Endothelial cell of umbilical vein (primary cell): ENCODE measurements around the gene RAP1GAP2. TPM values are rescaled to one million over a fixed set of nuclear protein-coding genes. Genes with fewer than 3 reads are reported as not detected.

Experiments
- BruUV-seq: library from RNA; stranded (reverse); fragments of 400-500 nt; replicated peaks from 2 replicates; lab custom pipeline; 2021; lab: Mats Ljungman, UMichigan
- CTCF ChIA-PET: fragments of 300-600, 350-600 bp; sonication (Branson Sonifier 250); formaldehyde crosslinking; loops from one replicate; lab custom pipeline; 2021; ENCODE audit warnings: antibody characterized with exemption, inconsistent platforms; lab: Charles Lee
- POLR2A ChIA-PET: fragments of 300-600, 350-600 bp; sonication (Branson Sonifier 250); formaldehyde crosslinking; loops from one replicate; lab custom pipeline; 2021; ENCODE audit warnings: antibody characterized with exemption, inconsistent platforms; lab: Charles Lee
- DNase-seq: peaks from one replicate; pipeline ENCODE4 v3.0.0-alpha.2; 2011; ENCODE audit warnings: low read depth, low spot score
- FAIRE-seq: peaks from 2 replicates; lab custom pipeline; 2011; peaks lifted over from hg19 to GRCh38; lab: Jason Lieb, UNC
- H2AFZ ChIP-seq: 2 replicates; pipeline ENCODE4 v1.6.0; 2012; ENCODE audit warnings: low read depth, low read length, control low read depth, inconsistent platforms
- H3K27ac ChIP-seq: 2 replicates; pipeline ENCODE4 v1.5.1; 2011; ENCODE audit warnings: low read depth, mild to moderate bottlenecking, control low read depth, low read length, moderate library complexity; ENCODE audit not compliant: insufficient read depth
- H3K27me3 ChIP-seq, 2 experiments: 2 replicates each; pipeline versions ENCODE4 v1.6.0 to v1.6.1; 2011; ENCODE audit warnings: low read length in 2 of 2, mixed read lengths in 1 of 2; ENCODE audit not compliant: control insufficient read depth in 2 of 2, insufficient read depth in 2 of 2
- H3K36me3 ChIP-seq, 2 experiments: 2 replicates in 1 of 2; 3 replicates in 1 of 2; pipeline ENCODE4 v1.5.1; 2011; ENCODE audit warnings: low read length in 2 of 2, mild to moderate bottlenecking in 1 of 2, moderate library complexity in 1 of 2; ENCODE audit not compliant: control insufficient read depth in 2 of 2, insufficient read depth in 2 of 2; ENCODE audit errors: extremely low read depth in 1 of 2
- H3K4me1 ChIP-seq: 3 replicates; pipeline ENCODE4 v1.5.1; 2011; ENCODE audit warnings: mild to moderate bottlenecking, low read length; ENCODE audit not compliant: control insufficient read depth, insufficient read depth; ENCODE audit errors: extremely low read depth
- H3K4me2 ChIP-seq: 2 replicates; pipeline ENCODE4 v1.6.1; 2011; ENCODE audit warnings: low read length, control low read depth, mixed read lengths; ENCODE audit not compliant: insufficient read depth
- H3K4me3 ChIP-seq, 3 experiments: fragments of 200-600 bp in 1 of 3; sonication (generic), shearing (Covaris generic) in 1 of 3; replicated peaks in 1 of 3; 2 replicates each; pipeline ENCODE4 v1.5.1; 2011 to 2016; ENCODE audit warnings: control low read depth in 3 of 3, low read length in 3 of 3, mild to moderate bottlenecking in 2 of 3, inconsistent platforms in 1 of 3, low read depth in 1 of 3, moderate library complexity in 1 of 3; ENCODE audit not compliant: insufficient read depth in 1 of 3
- H3K79me2 ChIP-seq: 2 replicates; pipeline ENCODE4 v1.6.0; 2012; ENCODE audit warnings: low read length, inconsistent platforms; ENCODE audit not compliant: control insufficient read depth, insufficient read depth
- H3K9ac ChIP-seq: replicated peaks from 2 replicates; pipeline ENCODE3; 2011; ENCODE audit warnings: low read length, control low read depth; ENCODE audit not compliant: insufficient read depth; ENCODE audit errors: extremely low read depth
- H3K9me1 ChIP-seq: replicated peaks from 3 replicates; pipeline ENCODE4 v1.6.0; 2011; ENCODE audit warnings: mild to moderate bottlenecking, low read length; ENCODE audit not compliant: control insufficient read depth, insufficient read depth; ENCODE audit errors: extremely low read depth
- H3K9me3 ChIP-seq: replicated peaks from 2 replicates; pipeline ENCODE4 v1.5.1; 2012; ENCODE audit warnings: low read length, inconsistent platforms; ENCODE audit not compliant: control insufficient read depth, insufficient read depth
- H4K20me1 ChIP-seq: replicated peaks from 2 replicates; pipeline ENCODE3; 2011; ENCODE audit warnings: mild to moderate bottlenecking, low read length; ENCODE audit not compliant: control insufficient read depth, insufficient read depth; ENCODE audit errors: extremely low read depth
- EZH2 ChIP-seq: IDR thresholded peaks from 2 replicates; pipeline ENCODE4 v1.6.1; 2012; ENCODE audit warnings: borderline replicate concordance, low read depth, mild to moderate bottlenecking, moderate library complexity, low read length, inconsistent platforms; ENCODE audit not compliant: severe bottlenecking
- FOS ChIP-seq: IDR thresholded peaks from 2 replicates; pipeline ENCODE4 v1.6.1; 2011; ENCODE audit warnings: mild to moderate bottlenecking, low read length, moderate library complexity, borderline replicate concordance; ENCODE audit not compliant: insufficient read depth
- GATA2 ChIP-seq: IDR thresholded peaks from 2 replicates; pipeline ENCODE4 v1.7.0; 2011; ENCODE audit warnings: low read depth, mild to moderate bottlenecking, moderate library complexity, mixed read lengths, low read length; ENCODE audit not compliant: insufficient read length, insufficient read depth
- JUN ChIP-seq: IDR thresholded peaks from 2 replicates; pipeline ENCODE4 v1.6.1; 2011; ENCODE audit warnings: borderline replicate concordance, low read depth; ENCODE audit not compliant: insufficient read length, insufficient read depth
- MYC ChIP-seq: IDR thresholded peaks from one replicate; pipeline ENCODE4 v1.6.1; 2011; ENCODE audit warnings: mild to moderate bottlenecking, low read depth, low read length
- POLR2A ChIP-seq: IDR thresholded peaks from 2 replicates; pipeline ENCODE4 v1.6.1; 2012; ENCODE audit warnings: low read depth, mild to moderate bottlenecking, control low read depth, low read length
- POLR2AphosphoS5 ChIP-seq: IDR thresholded peaks from 2 replicates; pipeline ENCODE4 v1.6.1; 2012; ENCODE audit warnings: low read depth, mild to moderate bottlenecking, control low read depth, low read length, moderate library complexity; ENCODE audit not compliant: insufficient read depth
- dilution Hi-C: fragments of 300-500 bp; cut with MboI; formaldehyde crosslinking; loops from one replicate; pipeline ENCODE4 v1.15.0; 2019; ENCODE audit warnings: low sequenced_read_pairs; ENCODE audit not compliant: extremely low pct_ligation_motif_present
- intact Hi-C: fragments of 100-400 bp; cut with micrococcal nuclease; formaldehyde crosslinking; loops from one replicate; pipeline ENCODE4 v1.10.0; 2022
- polyA plus RNA-seq, 4 experiments: library from polyadenylated mRNA; depleted of rRNA in 3 of 4; stranded (reverse) in 3 of 4; unstranded in 1 of 4; fragments of >200 nt; gene quantifications; 2 replicates each; pipeline versions ENCODE4 v1.2.1 to v1.2.3, GENCODE V29; 2011 to 2012; ENCODE audit warnings: missing spikeins in 1 of 4
- total RNA-seq: library from RNA; stranded (reverse); gene quantifications from 2 replicates; pipeline ENCODE4 v1.2.3, GENCODE V29; 2021
- TF ChIP-seq, protein P1 (sequence below), 2 donors: IDR thresholded peaks; 1 replicate in 1 of 2; 2 replicates in 1 of 2; pipeline ENCODE4 v1.5.1; 2011; ENCODE audit warnings: low read length in 2 of 2, mild to moderate bottlenecking in 2 of 2, moderate library complexity in 2 of 2, control low read depth in 1 of 2, inconsistent platforms in 1 of 2, low read depth in 1 of 2; ENCODE audit not compliant: insufficient read depth in 1 of 2; ENCODE audit errors: extremely low read depth in 1 of 2
- TF ChIP-seq, protein P2 (sequence below): IDR thresholded peaks from 2 replicates; pipeline ENCODE4 v1.6.1; 2011; ENCODE audit not compliant: insufficient read depth, insufficient read length

RAP1GAP2 gene
- total and polyA plus RNA-seq, 2 donors (not counting 3 experiments of a cell fraction or from before 2014, with no cell fraction given): 1.4 to 3.6 TPM

DNA sequence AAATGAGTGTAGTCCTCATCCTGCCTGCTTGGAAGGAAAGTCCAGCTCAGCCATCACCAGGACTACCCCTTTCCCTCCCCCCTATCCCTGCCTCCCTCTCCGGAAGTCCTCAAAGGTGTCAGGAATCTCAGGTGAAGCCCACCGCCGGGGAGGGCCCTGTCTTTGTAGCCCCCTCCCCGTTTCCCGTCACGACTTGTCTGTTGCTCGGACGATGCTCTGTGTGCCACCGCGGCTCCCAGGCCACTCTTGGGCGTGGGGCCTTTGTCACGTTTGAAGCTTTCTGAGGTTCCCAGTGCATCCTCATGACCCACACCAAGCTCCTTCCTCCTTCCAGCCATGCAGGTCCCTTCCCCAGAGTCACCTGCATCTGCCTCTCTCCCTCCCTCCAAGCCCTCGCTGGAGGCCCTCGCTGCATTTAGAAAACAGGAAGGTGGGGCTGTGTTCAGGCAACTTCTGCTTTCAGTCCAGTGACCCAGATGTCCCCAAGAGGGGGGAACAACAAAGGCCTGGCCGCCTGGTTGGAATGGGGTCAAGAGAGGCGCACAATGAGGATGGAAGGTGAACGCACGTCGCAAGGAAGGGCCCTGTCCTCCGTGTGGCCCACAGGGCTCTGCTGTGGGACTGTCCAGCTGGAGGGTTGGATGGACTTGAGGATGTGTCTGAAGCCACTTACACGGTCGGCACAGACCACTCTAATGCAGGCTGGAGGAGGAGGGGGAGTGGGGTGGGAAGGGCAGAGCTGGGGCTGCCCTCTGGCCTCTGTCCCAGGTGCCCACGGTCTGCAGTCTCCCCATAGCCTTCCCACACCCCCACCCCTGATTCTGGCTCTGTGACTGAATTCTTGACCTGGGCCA, 207.3 kb downstream of the RAP1GAP2 start:
- H3K27me3 ChIP-seq: no peaks in the 10 kb centered on the region
- FAIRE-seq (peak; percentile 57), DNase-seq (no peak)
- H3K36me3 ChIP-seq: no peaks in the 10 kb centered on the region
- no TSS peak for BruUV-seq
- peak overlapping the region; percentile 52 for H3K9ac ChIP-seq
- H3K27ac ChIP-seq: peak overlapping the region; percentile 85
- no peaks in the 10 kb centered on the region for H4K20me1 ChIP-seq
- intact Hi-C loops (loop anchor here (1.0 to 2.0 kb wide), 4 partner anchors 27 to 155 kb away; no protein-coding TSS in a partner anchor), dilution Hi-C loops (no loop called here)
- no peak overlapping the region for H3K4me3 ChIP-seq
- peaks cover 17% of the 10 kb centered on the region for H3K4me1 ChIP-seq
- no peak overlapping the region for H3K4me2 ChIP-seq
- H3K9me1 ChIP-seq: no peaks in the 10 kb centered on the region
- no peaks in the 10 kb centered on the region for H3K79me2 ChIP-seq
- ChIA-PET CTCF (interaction anchor here (0.5 to 2.4 kb wide), 9 partner anchors 10 to 155 kb away, joined by 3 to 17 read pairs (median 5); no protein-coding TSS in a partner anchor), POLR2A (interaction anchor here (1.1 kb wide), 1 partner anchor 66 kb away, joined by 3 read pairs; no protein-coding TSS in a partner anchor)
- H2AFZ ChIP-seq: peak overlapping the region; percentile 55
- no peaks in the 10 kb centered on the region for H3K9me3 ChIP-seq
- no peak for TF ChIP-seq POLR2A
- TF ChIP-seq POLR2AphosphoS5: no peak
- TF ChIP-seq GATA2: no peak
- TF ChIP-seq, protein P1, sequence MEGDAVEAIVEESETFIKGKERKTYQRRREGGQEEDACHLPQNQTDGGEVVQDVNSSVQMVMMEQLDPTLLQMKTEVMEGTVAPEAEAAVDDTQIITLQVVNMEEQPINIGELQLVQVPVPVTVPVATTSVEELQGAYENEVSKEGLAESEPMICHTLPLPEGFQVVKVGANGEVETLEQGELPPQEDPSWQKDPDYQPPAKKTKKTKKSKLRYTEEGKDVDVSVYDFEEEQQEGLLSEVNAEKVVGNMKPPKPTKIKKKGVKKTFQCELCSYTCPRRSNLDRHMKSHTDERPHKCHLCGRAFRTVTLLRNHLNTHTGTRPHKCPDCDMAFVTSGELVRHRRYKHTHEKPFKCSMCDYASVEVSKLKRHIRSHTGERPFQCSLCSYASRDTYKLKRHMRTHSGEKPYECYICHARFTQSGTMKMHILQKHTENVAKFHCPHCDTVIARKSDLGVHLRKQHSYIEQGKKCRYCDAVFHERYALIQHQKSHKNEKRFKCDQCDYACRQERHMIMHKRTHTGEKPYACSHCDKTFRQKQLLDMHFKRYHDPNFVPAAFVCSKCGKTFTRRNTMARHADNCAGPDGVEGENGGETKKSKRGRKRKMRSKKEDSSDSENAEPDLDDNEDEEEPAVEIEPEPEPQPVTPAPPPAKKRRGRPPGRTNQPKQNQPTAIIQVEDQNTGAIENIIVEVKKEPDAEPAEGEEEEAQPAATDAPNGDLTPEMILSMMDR (IDR thresholded peaks at IDR 0.05; ENCODE audit: extremely low read depth in 1 of 2, insufficient read depth in 1 of 2, low read depth in 1 of 2, low read length in 2 of 2): no peak
- TF ChIP-seq JUN: no peak
- TF ChIP-seq MYC: no peak
- no peak for TF ChIP-seq EZH2
- TF ChIP-seq, protein P2, sequence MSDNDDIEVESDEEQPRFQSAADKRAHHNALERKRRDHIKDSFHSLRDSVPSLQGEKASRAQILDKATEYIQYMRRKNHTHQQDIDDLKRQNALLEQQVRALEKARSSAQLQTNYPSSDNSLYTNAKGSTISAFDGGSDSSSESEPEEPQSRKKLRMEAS: no peak
- TF ChIP-seq FOS: no peak
